Measurements from ENCODE around the gene TAS2R46. TPM values are rescaled to one million over a fixed set of nuclear protein-coding genes. Genes with fewer than 3 reads are reported as not detected.

TAS2R46 gene
- total and polyA plus RNA-seq, 2 of the 4 experiments (the other 2 are of a cell fraction), result 0.09 to 4.7 TPM

DNA sequence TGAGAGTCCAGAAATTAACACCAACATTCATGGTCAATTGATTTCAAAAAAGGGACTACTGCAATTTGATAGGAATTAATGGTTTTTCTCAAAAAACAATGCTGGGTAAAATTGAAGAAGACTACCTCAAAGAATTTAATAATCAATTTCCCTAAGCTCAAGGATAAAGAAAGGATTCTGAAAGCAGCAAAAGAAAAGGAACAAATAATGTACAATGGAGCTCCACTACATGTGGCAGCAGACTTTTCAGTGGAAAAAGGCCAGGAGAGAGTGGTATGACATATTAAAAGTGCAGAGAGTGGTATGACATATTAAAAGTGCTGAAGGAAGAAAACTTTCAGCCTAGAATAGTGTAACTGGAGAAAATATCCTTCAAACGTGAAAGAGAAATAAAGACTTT, 45.6 kb upstream of the TAS2R46 start:
- CTCF ChIA-PET, result no interaction called here
- Histone ChIP-seq H3K4me2 (ENCODE audit: low read depth, low read length) (no peak overlapping the region), H3K27me3 (ENCODE audit: control insufficient read depth, insufficient read depth, low read length) (no peaks in the 10 kb centered on the region), H4K8ac (ENCODE audit: low read depth in 2 of 2, low read length in 2 of 2) (no peak overlapping the region), H3K18ac (ENCODE audit: low read depth, low read length) (no peak overlapping the region), H2AFZ (replicated peaks; ENCODE audit: low read length, poor library complexity) (no peak overlapping the region), H3K4ac (ENCODE audit: low read depth, low read length) (no peak overlapping the region), H3K9me1 (ENCODE audit: insufficient read depth, low read length) (no peaks in the 10 kb centered on the region), H3K9me3 (ENCODE audit: control insufficient read depth, insufficient read depth, low read length) (no peaks in the 10 kb centered on the region), H3K4me3 (ENCODE audit: insufficient read depth, low read depth, low read length) (no peak overlapping the region), H2BK20ac (ENCODE audit: low read depth, low read length) (no peak overlapping the region), H4K20me1 (ENCODE audit: insufficient read depth, low read length) (no peaks in the 10 kb centered on the region), H2AK5ac (ENCODE audit: low read depth, low read length) (no peak overlapping the region), H2BK15ac (ENCODE audit: low read depth, low read length) (no peak overlapping the region), H3K9ac (ENCODE audit: low read depth, low read length) (no peak overlapping the region), H3K4me1 (ENCODE audit: control insufficient read depth, insufficient read depth, low read length) (no peaks in the 10 kb centered on the region), H2AK9ac (replicated peaks; ENCODE audit: low read depth, low read length, poor library complexity) (no peak overlapping the region), H3K36me3 (ENCODE audit: control insufficient read depth, insufficient read depth, low read length) (no peaks in the 10 kb centered on the region), H2BK5ac (ENCODE audit: low read depth, low read length, poor library complexity, severe bottlenecking) (no peak overlapping the region), H4K91ac (ENCODE audit: insufficient read depth, low read depth, low read length) (no peak overlapping the region), H3K56ac (ENCODE audit: extremely low read depth, insufficient read depth, low read length) (no peak overlapping the region), H3K79me1 (ENCODE audit: low read depth in 1 of 2, low read length in 2 of 2) (peaks cover 18 to 19% of the 10 kb centered on the region in 2 experiments), H4K5ac (ENCODE audit: low read depth, low read length) (no peak overlapping the region), H3K23ac (ENCODE audit: low read depth, low read length) (no peak overlapping the region), H2BK120ac (ENCODE audit: low read depth, low read length) (no peak overlapping the region), H3K14ac (replicated peaks; ENCODE audit: low read depth, low read length) (no peak overlapping the region), H3K27ac (ENCODE audit: insufficient read depth, low read length) (no peak overlapping the region)
- intact Hi-C loops (cut with micrococcal nuclease), result no loop called here
- no peak for TF ChIP-seq BHLHE40 (IDR thresholded peaks at IDR 0.05; ENCODE audit: low read depth, low read length)
- no peak for TF ChIP-seq MXI1 (IDR thresholded peaks at IDR 0.05; ENCODE audit: borderline replicate concordance, low read depth, low read length)
- no peak for TF ChIP-seq NFE2L2 (IDR thresholded peaks at IDR 0.05; ENCODE audit: low read depth, low read length)
- no peak for TF ChIP-seq SMC3 (IDR thresholded peaks at IDR 0.05; ENCODE audit: low read depth, low read length)
- TF ChIP-seq FOS (IDR thresholded peaks at IDR 0.05; ENCODE audit: low read depth, low read length), result no peak
- TF ChIP-seq, protein P1, sequence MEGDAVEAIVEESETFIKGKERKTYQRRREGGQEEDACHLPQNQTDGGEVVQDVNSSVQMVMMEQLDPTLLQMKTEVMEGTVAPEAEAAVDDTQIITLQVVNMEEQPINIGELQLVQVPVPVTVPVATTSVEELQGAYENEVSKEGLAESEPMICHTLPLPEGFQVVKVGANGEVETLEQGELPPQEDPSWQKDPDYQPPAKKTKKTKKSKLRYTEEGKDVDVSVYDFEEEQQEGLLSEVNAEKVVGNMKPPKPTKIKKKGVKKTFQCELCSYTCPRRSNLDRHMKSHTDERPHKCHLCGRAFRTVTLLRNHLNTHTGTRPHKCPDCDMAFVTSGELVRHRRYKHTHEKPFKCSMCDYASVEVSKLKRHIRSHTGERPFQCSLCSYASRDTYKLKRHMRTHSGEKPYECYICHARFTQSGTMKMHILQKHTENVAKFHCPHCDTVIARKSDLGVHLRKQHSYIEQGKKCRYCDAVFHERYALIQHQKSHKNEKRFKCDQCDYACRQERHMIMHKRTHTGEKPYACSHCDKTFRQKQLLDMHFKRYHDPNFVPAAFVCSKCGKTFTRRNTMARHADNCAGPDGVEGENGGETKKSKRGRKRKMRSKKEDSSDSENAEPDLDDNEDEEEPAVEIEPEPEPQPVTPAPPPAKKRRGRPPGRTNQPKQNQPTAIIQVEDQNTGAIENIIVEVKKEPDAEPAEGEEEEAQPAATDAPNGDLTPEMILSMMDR (conservative IDR thresholded peaks at IDR 0.05; ENCODE audit: low read depth, low read length), result no peak
- TF ChIP-seq RCOR1 (IDR thresholded peaks at IDR 0.05; ENCODE audit: insufficient replicate concordance, low read length), result no peak
- TF ChIP-seq CEBPB (IDR thresholded peaks at IDR 0.05; ENCODE audit: low read depth, low read length), result no peak
- TF ChIP-seq, protein P2, sequence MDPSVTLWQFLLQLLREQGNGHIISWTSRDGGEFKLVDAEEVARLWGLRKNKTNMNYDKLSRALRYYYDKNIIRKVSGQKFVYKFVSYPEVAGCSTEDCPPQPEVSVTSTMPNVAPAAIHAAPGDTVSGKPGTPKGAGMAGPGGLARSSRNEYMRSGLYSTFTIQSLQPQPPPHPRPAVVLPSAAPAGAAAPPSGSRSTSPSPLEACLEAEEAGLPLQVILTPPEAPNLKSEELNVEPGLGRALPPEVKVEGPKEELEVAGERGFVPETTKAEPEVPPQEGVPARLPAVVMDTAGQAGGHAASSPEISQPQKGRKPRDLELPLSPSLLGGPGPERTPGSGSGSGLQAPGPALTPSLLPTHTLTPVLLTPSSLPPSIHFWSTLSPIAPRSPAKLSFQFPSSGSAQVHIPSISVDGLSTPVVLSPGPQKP (IDR thresholded peaks at IDR 0.05; ENCODE audit: borderline replicate concordance, low read depth, low read length), result no peak
- TF ChIP-seq MAFK (IDR thresholded peaks at IDR 0.05; ENCODE audit: low read depth, low read length), result no peak
- no peak for TF ChIP-seq POLR2A (IDR thresholded peaks at IDR 0.05; ENCODE audit: low read depth, low read length)
- TF ChIP-seq CHD1 (IDR thresholded peaks at IDR 0.05; ENCODE audit: low read depth, low read length), result no peak
- no peak for TF ChIP-seq RFX5 (IDR thresholded peaks at IDR 0.05; ENCODE audit: low read depth, low read length)
- no peak for TF ChIP-seq RAD21 (IDR thresholded peaks at IDR 0.05; ENCODE audit: low read length)
- no peak for TF ChIP-seq MAZ (IDR thresholded peaks at IDR 0.05; ENCODE audit: borderline replicate concordance, low read depth, low read length)
- TF ChIP-seq, protein P3, sequence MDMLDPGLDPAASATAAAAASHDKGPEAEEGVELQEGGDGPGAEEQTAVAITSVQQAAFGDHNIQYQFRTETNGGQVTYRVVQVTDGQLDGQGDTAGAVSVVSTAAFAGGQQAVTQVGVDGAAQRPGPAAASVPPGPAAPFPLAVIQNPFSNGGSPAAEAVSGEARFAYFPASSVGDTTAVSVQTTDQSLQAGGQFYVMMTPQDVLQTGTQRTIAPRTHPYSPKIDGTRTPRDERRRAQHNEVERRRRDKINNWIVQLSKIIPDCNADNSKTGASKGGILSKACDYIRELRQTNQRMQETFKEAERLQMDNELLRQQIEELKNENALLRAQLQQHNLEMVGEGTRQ (IDR thresholded peaks at IDR 0.05; ENCODE audit: low read depth, low read length), result no peak
- no CpG with 5 or more reads among the region's 1 CpG for WGBS, 2 experiments (ENCODE audit: extremely low coverage in 2 of 2, insufficient read length in 1 of 2)
- no peak for ATAC-seq (ENCODE audit: low read depth)
- in situ Hi-C loops (cut with MboI; ENCODE audit: low sequenced_read_pairs), result no loop called here
- no peak for DNase-seq
- dilution Hi-C loops (cut with HindIII; ENCODE audit: low sequenced_read_pairs, unreplicated experiment), result no loop called here
- POLR2A ChIA-PET (ENCODE audit: unreplicated experiment), result no interaction called here
- BruUV-seq (replicated peaks), result no TSS peak

Data from IMR-90 (cell line).